ENCODE measurements around the gene ELOA. TPM values are rescaled to one million over a fixed set of nuclear protein-coding genes. Genes with fewer than 3 reads are reported as not detected.

ELOA gene
- total RNA-seq, 1 donor from 2014 or later, result 41.7 TPM

DNA sequence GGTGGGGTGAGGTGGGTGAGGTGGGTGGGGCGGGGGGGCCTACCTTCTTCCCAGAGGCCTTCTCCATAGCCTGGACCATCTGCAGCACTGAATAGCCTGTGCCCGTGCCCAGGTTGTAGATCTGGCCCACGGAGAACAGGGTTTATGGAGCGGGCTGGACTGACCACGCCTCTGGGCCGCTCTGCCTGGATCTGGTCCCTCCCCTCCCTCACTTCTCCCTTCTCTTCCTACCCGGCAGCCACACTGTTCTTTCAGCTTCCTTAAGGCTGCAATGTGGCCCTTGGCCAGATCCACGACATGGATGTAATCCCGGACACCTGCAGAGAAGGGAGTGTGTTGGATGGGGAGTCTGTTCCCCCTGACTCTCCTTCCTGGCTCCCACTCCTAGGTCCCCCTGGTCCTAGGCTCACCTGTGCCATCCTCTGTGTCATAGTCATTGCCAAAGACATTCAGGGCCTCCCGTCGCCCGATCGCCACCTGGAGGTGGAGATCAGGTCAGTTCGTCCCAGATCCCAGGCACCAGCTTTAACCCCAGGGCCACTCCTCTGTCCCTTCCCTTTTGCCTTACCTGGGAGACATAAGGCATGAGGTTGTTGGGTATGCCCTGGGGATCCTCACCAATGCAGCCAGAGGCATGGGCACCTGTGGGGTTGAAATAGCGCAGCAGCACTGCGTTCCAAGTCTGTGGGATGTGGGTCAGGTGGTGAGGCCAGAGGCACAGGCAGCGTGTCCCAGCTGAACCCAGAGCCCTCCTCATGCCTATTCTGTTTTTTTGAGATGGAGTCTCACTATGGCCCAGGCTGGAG, 53.4 kb downstream of the ELOA start:
- Mint-ChIP-seq H3K36me3 (ENCODE audit: low read depth) (peaks cover 2% of the 10 kb centered on the region), H3K27me3 (ENCODE audit: low read depth) (no peaks in the 10 kb centered on the region)
- no peak for TF ChIP-seq CTCF (IDR thresholded peaks at IDR 0.05)

GRCh38 chr1:23797478-23798448, 54.5 kb downstream of the ELOA start:
- H3K27ac Mint-ChIP-seq (ENCODE audit: unreplicated experiment), result no peak overlapping the region
- no peaks in the 10 kb centered on the region for H3K27me3 Mint-ChIP-seq (ENCODE audit: low read depth)
- DNase-seq (ENCODE audit: low spot score), result no peak
- H3K9me3 Mint-ChIP-seq (ENCODE audit: low read depth), result no peaks in the 10 kb centered on the region
- TF ChIP-seq CTCF (IDR thresholded peaks at IDR 0.05), result no peak
- H3K36me3 Mint-ChIP-seq (ENCODE audit: low read depth), result peaks cover 2% of the 10 kb centered on the region
- no peak overlapping the region for H3K4me3 Mint-ChIP-seq (ENCODE audit: unreplicated experiment)
- peaks cover 14% of the 10 kb centered on the region for H3K4me1 Mint-ChIP-seq (ENCODE audit: low read depth)

More for the DNA sequence above, 53.4 kb downstream of the ELOA start:
- Mint-ChIP-seq H3K9me3 (ENCODE audit: low read depth) (no peaks in the 10 kb centered on the region), H3K27ac (ENCODE audit: unreplicated experiment) (peak overlapping the region; percentile 17), H3K4me3 (ENCODE audit: unreplicated experiment) (no peak overlapping the region), H3K4me1 (ENCODE audit: low read depth) (peaks cover 23% of the 10 kb centered on the region)
- no peak for DNase-seq (ENCODE audit: low spot score)

GRCh38 chr1:23798662-23799142, 55.4 kb downstream of the ELOA start:
- Mint-ChIP-seq H3K4me3 (ENCODE audit: unreplicated experiment) (no peak overlapping the region), H3K9me3 (ENCODE audit: low read depth) (no peaks in the 10 kb centered on the region), H3K27ac (ENCODE audit: unreplicated experiment) (peak overlapping the region; percentile 61), H3K27me3 (ENCODE audit: low read depth) (no peaks in the 10 kb centered on the region), H3K4me1 (ENCODE audit: low read depth) (peaks cover 14% of the 10 kb centered on the region), H3K36me3 (ENCODE audit: low read depth) (peaks cover 2% of the 10 kb centered on the region)
- peak; percentile 20 for TF ChIP-seq CTCF (IDR thresholded peaks at IDR 0.05)
- DNase-seq (ENCODE audit: low spot score), result no peak

DNA sequence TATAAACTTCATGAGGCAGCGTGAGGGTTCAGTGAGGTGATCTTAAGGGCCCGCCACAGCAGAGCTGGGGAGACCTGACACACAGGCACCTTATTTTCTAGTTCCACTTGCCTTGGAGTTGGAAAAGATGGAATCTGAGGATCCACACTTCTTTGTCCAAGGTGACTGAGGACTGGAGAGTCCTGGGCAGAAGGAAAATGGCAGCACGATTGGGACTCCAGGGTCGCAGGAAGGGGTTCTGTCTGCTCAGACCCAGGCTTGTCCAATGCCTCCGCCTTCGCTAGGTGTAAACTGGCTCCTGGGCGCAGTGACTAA, 55.9 kb downstream of the ELOA start:
- Mint-ChIP-seq H3K9me3 (ENCODE audit: low read depth) (no peaks in the 10 kb centered on the region), H3K27me3 (ENCODE audit: low read depth) (no peaks in the 10 kb centered on the region), H3K4me3 (ENCODE audit: unreplicated experiment) (peak overlapping the region; percentile 85), H3K36me3 (ENCODE audit: low read depth) (peaks cover 2% of the 10 kb centered on the region), H3K27ac (ENCODE audit: unreplicated experiment) (peak overlapping the region; percentile 61), H3K4me1 (ENCODE audit: low read depth) (peaks cover 14% of the 10 kb centered on the region)
- DNase-seq (ENCODE audit: low spot score), result no peak
- no peak for TF ChIP-seq CTCF (IDR thresholded peaks at IDR 0.05)
